ENCODE results near the gene CBFA2T3. TPM values are rescaled to one million over a fixed set of nuclear protein-coding genes. Genes with fewer than 3 reads are reported as not detected.

The CBFA2T3 gene
- total and polyA plus RNA-seq, 9 donors = 0.53 to 2.8 (median 1.2) TPM; not detected in 1

DNA sequence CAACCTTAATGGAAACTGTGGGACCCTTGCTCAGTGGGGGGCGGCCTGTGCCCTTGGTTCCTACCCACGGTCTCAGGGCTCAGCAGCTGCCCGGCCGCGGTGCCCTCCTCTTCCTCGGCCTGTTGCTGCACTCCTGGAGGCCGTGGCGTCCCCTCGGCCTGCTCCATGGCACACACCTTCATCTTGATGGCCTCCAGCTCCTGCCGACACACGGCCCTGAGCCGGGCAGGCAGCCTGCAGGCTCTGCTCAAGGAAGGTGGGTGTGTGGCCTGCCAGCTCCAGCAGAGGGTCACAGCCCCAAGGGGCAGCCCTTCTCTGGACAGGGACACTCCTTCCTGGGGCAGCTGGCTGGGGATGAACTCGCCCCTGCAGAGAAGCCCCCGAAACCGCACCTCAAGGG lies 111.3 kb downstream of the CBFA2T3 start:
- Histone ChIP-seq H3K4me1 (ENCODE audit: insufficient read depth) (no peaks in the 10 kb centered on the region), H3K27me3 (no peaks in the 10 kb centered on the region), H3K36me3 (no peaks in the 10 kb centered on the region), H3K4me3 (no peak overlapping the region), H3K27ac (no peak overlapping the region), H3K9me3 (no peaks in the 10 kb centered on the region)
- 57 to 71% (median 58%) methylated on average over 3 to 15 of the region's 15 CpGs for WGBS, 3 donors
- intact Hi-C loops (cut with DNase I) = loop anchor here in 1 of 4 donors (10.0 kb wide), 1 partner anchor 121 kb away; no protein-coding TSS in a partner anchor
- DNase-seq = no peak
- TF ChIP-seq, protein P1, sequence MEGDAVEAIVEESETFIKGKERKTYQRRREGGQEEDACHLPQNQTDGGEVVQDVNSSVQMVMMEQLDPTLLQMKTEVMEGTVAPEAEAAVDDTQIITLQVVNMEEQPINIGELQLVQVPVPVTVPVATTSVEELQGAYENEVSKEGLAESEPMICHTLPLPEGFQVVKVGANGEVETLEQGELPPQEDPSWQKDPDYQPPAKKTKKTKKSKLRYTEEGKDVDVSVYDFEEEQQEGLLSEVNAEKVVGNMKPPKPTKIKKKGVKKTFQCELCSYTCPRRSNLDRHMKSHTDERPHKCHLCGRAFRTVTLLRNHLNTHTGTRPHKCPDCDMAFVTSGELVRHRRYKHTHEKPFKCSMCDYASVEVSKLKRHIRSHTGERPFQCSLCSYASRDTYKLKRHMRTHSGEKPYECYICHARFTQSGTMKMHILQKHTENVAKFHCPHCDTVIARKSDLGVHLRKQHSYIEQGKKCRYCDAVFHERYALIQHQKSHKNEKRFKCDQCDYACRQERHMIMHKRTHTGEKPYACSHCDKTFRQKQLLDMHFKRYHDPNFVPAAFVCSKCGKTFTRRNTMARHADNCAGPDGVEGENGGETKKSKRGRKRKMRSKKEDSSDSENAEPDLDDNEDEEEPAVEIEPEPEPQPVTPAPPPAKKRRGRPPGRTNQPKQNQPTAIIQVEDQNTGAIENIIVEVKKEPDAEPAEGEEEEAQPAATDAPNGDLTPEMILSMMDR (IDR thresholded peaks at IDR 0.05) = no peak
- TF ChIP-seq POLR2A (IDR thresholded peaks at IDR 0.05) (no peak), EP300 (IDR thresholded peaks at IDR 0.05) (no peak)

DNA sequence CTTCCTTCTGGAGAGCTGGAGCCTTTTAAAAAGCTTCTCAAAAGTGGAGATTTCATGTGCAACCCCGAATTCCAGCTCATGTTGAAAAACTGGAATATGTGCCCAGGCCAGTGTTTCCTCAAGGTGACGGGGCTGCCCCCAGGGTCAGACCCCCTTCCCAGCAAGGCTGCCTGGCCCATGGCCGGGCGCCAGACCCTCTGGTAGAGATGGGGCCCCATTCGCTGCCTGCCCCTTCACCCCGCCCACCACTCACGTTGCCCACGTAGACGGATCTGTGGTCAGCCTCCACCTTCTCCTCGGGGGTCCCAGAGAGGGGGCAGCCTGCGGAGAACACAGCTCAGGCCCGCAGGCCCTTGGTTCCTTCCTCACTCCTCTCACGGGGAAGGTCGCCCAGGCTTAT lies 111.7 kb downstream of the CBFA2T3 start:
- Histone ChIP-seq H3K9me3 (no peaks in the 10 kb centered on the region), H3K36me3 (no peaks in the 10 kb centered on the region), H3K4me1 (ENCODE audit: insufficient read depth) (no peaks in the 10 kb centered on the region), H3K27ac (no peak overlapping the region), H3K4me3 (no peak overlapping the region), H3K27me3 (no peaks in the 10 kb centered on the region)
- intact Hi-C loops (cut with DNase I) = loop anchor here in 1 of 4 donors (10.0 kb wide), 1 partner anchor 121 kb away; no protein-coding TSS in a partner anchor
- DNase-seq = no peak
- TF ChIP-seq POLR2A (IDR thresholded peaks at IDR 0.05) (no peak), EP300 (IDR thresholded peaks at IDR 0.05) (no peak)
- TF ChIP-seq, protein P1 (IDR thresholded peaks at IDR 0.05) = no peak
- 50 to 63% (median 61%) methylated on average over 10 to 14 of the region's 14 CpGs for WGBS, 3 donors

- H3K9me3 ChIP-seq = no peaks in the 10 kb centered on the region
- H3K4me3 ChIP-seq = no peak overlapping the region
- TF ChIP-seq EP300 (IDR thresholded peaks at IDR 0.05) = no peak
- TF ChIP-seq POLR2A (IDR thresholded peaks at IDR 0.05) = no peak
- TF ChIP-seq, protein P1 (IDR thresholded peaks at IDR 0.05) = no peak
- no peak overlapping the region for H3K27ac ChIP-seq
- DNase-seq = no peak
- WGBS, 3 donors = 57 to 77% (median 69%) methylated on average over 17 to 18 of the region's 18 CpGs
- no peaks in the 10 kb centered on the region for H3K36me3 ChIP-seq
- H3K4me1 ChIP-seq (ENCODE audit: insufficient read depth) = no peaks in the 10 kb centered on the region
- no peaks in the 10 kb centered on the region for H3K27me3 ChIP-seq
- intact Hi-C loops (cut with DNase I) = loop anchor here in 1 of 4 donors (10.0 kb wide), 1 partner anchor 120 kb away; no protein-coding TSS in a partner anchor
These were observed 112.5 kb downstream of the CBFA2T3 start for GRCh38 chr16:88864521-88864920.

GRCh38 chr16:88864099-88864498 lies 112.9 kb downstream of the CBFA2T3 start:
- intact Hi-C loops (cut with DNase I) = loop anchor here in 1 of 4 donors (10.0 kb wide), 1 partner anchor 119 kb away; no protein-coding TSS in a partner anchor

More at GRCh38 chr16:88864099-88864498, 112.9 kb downstream of the CBFA2T3 start:
- Histone ChIP-seq H3K4me1 (ENCODE audit: insufficient read depth) (no peaks in the 10 kb centered on the region), H3K27ac (no peak overlapping the region), H3K9me3 (no peaks in the 10 kb centered on the region), H3K36me3 (no peaks in the 10 kb centered on the region), H3K4me3 (no peak overlapping the region), H3K27me3 (no peaks in the 10 kb centered on the region)
- TF ChIP-seq, protein P1 (IDR thresholded peaks at IDR 0.05) = no peak
- TF ChIP-seq POLR2A (IDR thresholded peaks at IDR 0.05) = no peak
- TF ChIP-seq EP300 (IDR thresholded peaks at IDR 0.05) = no peak
- no peak for DNase-seq
- WGBS, 3 donors = 54 to 74% (median 67%) methylated on average over 12 to 15 of the region's 15 CpGs
